Activated T-cell treated with anti-CD3 and anti-CD28 coated beads, Interleukin-2, amount 50 U/mL, for 72 hours (primary cell): ENCODE data around the gene ARL4C. TPM values are rescaled to one million over a fixed set of nuclear protein-coding genes. Genes with fewer than 3 reads are reported as not detected.

Experiments
- ATAC-seq, 2 donors: fragments of 150-1000 bp; cut with Tn5 transposase; replicated peaks in 1 of 2; 2 replicates each; pipeline ENCODE4 v1.10.0; 2021; ENCODE audit warnings: moderate library complexity in 2 of 2, mild to moderate bottlenecking in 1 of 2
- DNase-seq, 2 donors: peaks; one replicate each; pipeline ENCODE4 v3.0.0; 2021 to 2022; ENCODE audit warnings: mixed read lengths in 1 of 2
- H3K27ac Mint-ChIP-seq: one replicate; pipeline ENCODE4 v1.8.0; 2022; ENCODE audit warnings: mild to moderate bottlenecking, moderate library complexity, mixed read lengths
- H3K27me3 Mint-ChIP-seq: one replicate; pipeline ENCODE4 v1.8.0; 2022; ENCODE audit warnings: low read depth, mixed read lengths
- H3K36me3 Mint-ChIP-seq, 2 donors: one replicate each; pipeline ENCODE4 v1.8.0; 2022; ENCODE audit warnings: mixed read lengths in 2 of 2, mild to moderate bottlenecking in 1 of 2; ENCODE audit not compliant: insufficient read depth in 2 of 2
- H3K4me1 Mint-ChIP-seq: one replicate; pipeline ENCODE4 v1.8.0; 2022; ENCODE audit warnings: low read depth, mixed read lengths
- H3K4me3 Mint-ChIP-seq, 2 donors: one replicate each; pipeline ENCODE4 v1.8.0; 2022; ENCODE audit warnings: mild to moderate bottlenecking in 2 of 2, mixed read lengths in 2 of 2, moderate library complexity in 2 of 2
- H3K9me3 Mint-ChIP-seq, 2 donors: one replicate each; pipeline ENCODE4 v1.8.0; 2022; ENCODE audit warnings: mixed read lengths in 2 of 2
- total RNA-seq, 2 donors: library from RNA; stranded (reverse); gene quantifications; one replicate each; pipeline ENCODE4 v1.2.3, GENCODE V29; 2022

The ARL4C gene
- total RNA-seq, 2 donors from 2014 or later, result 52.9 to 53.7 TPM

- peaks cover 92% of the 10 kb centered on the region for H3K4me1 Mint-ChIP-seq
Observed at GRCh38 chr2:234479465-234479864, 17.4 kb downstream of the ARL4C start.

GRCh38 chr2:234478121-234478858 is 18.6 kb downstream of the ARL4C start:
- Mint-ChIP-seq H3K4me3 (peak overlapping the region; percentile 30 to 47), H3K27ac (peak overlapping the region; percentile 43), H3K36me3 (peaks cover 0 to 2% of the 10 kb centered on the region in 2 donors), H3K9me3 (no peaks in the 10 kb centered on the region), H3K4me1 (peaks cover 87% of the 10 kb centered on the region), H3K27me3 (no peaks in the 10 kb centered on the region)
- ATAC-seq (peak; percentile 67 to 69), DNase-seq (peak; percentile 55 to 58)

More at GRCh38 chr2:234479465-234479864, 17.4 kb downstream of the ARL4C start:
- DNase-seq (no peak), ATAC-seq (no peak)
- Mint-ChIP-seq H3K36me3 (no peaks in the 10 kb centered on the region), H3K27me3 (no peaks in the 10 kb centered on the region), H3K9me3 (no peaks in the 10 kb centered on the region), H3K27ac (peak overlapping the region; percentile 22), H3K4me3 (peak overlapping the region in 1 of 2 donors; percentile 21)

GRCh38 chr2:234476766-234477165 is 20.1 kb downstream of the ARL4C start:
- DNase-seq (no peak), ATAC-seq (no peak)
- peaks cover 72% of the 10 kb centered on the region for H3K4me1 Mint-ChIP-seq
- H3K27ac Mint-ChIP-seq, result no peak overlapping the region
- no peak overlapping the region for H3K4me3 Mint-ChIP-seq
- H3K36me3 Mint-ChIP-seq, result peaks cover 1 to 2% of the 10 kb centered on the region in 2 donors
- H3K9me3 Mint-ChIP-seq, result no peaks in the 10 kb centered on the region
- H3K27me3 Mint-ChIP-seq, result no peaks in the 10 kb centered on the region

GRCh38 chr2:234474654-234475053 is 22.2 kb downstream of the ARL4C start:
- peaks cover 1 to 2% of the 10 kb centered on the region in 2 donors for H3K36me3 Mint-ChIP-seq
- no peaks in the 10 kb centered on the region for H3K9me3 Mint-ChIP-seq
- no peaks in the 10 kb centered on the region for H3K27me3 Mint-ChIP-seq
- no peak for DNase-seq
- H3K4me1 Mint-ChIP-seq, result peaks cover 64% of the 10 kb centered on the region
- peak overlapping the region; percentile 47 for H3K27ac Mint-ChIP-seq
- H3K4me3 Mint-ChIP-seq, result peak overlapping the region; percentile 46 to 60
- ATAC-seq, result peak; percentile 1 to 4

GRCh38 chr2:234472155-234472554 is 24.7 kb downstream of the ARL4C start:
- ATAC-seq (no peak), DNase-seq (no peak)
- no peaks in the 10 kb centered on the region for H3K27me3 Mint-ChIP-seq
- H3K9me3 Mint-ChIP-seq, result peaks cover 0 to 3% of the 10 kb centered on the region in 2 donors
- no peak overlapping the region for H3K4me3 Mint-ChIP-seq
- H3K36me3 Mint-ChIP-seq, result peaks cover 1 to 2% of the 10 kb centered on the region in 2 donors
- H3K4me1 Mint-ChIP-seq, result peaks cover 60% of the 10 kb centered on the region
- no peak overlapping the region for H3K27ac Mint-ChIP-seq

GRCh38 chr2:234469972-234470371 is 26.9 kb downstream of the ARL4C start:
- Mint-ChIP-seq H3K27ac (peak overlapping the region; percentile 22), H3K4me1 (peaks cover 56% of the 10 kb centered on the region), H3K36me3 (peaks cover 1 to 2% of the 10 kb centered on the region in 2 donors), H3K27me3 (no peaks in the 10 kb centered on the region), H3K9me3 (peaks cover 3% of the 10 kb centered on the region in 2 donors), H3K4me3 (peak overlapping the region in 1 of 2 donors; percentile 65)
- DNase-seq, result no peak
- no peak for ATAC-seq

- DNase-seq, result no peak
- Mint-ChIP-seq H3K27me3 (no peaks in the 10 kb centered on the region), H3K27ac (peak overlapping the region; percentile 22), H3K4me3 (peak overlapping the region in 1 of 2 donors; percentile 65), H3K4me1 (peaks cover 56% of the 10 kb centered on the region), H3K36me3 (peaks cover 1 to 2% of the 10 kb centered on the region in 2 donors), H3K9me3 (peaks cover 3% of the 10 kb centered on the region in 2 donors)
- ATAC-seq, result peak; percentile 92
Observed at GRCh38 chr2:234469251-234469845, 27.5 kb downstream of the ARL4C start.

GRCh38 chr2:234468503-234468902 is 28.4 kb downstream of the ARL4C start:
- ATAC-seq, result no peak
- Mint-ChIP-seq H3K4me1 (peaks cover 58% of the 10 kb centered on the region), H3K36me3 (peaks cover under 1 to 1% of the 10 kb centered on the region in 2 donors), H3K27me3 (no peaks in the 10 kb centered on the region), H3K27ac (no peak overlapping the region), H3K9me3 (peaks cover 3% of the 10 kb centered on the region in 2 donors), H3K4me3 (no peak overlapping the region)
- DNase-seq, result no peak

GRCh38 chr2:234467289-234467688 is 29.6 kb downstream of the ARL4C start:
- DNase-seq (no peak), ATAC-seq (no peak)
- Mint-ChIP-seq H3K27me3 (no peaks in the 10 kb centered on the region), H3K9me3 (peaks cover 3% of the 10 kb centered on the region in 2 donors), H3K4me3 (no peak overlapping the region), H3K36me3 (peaks cover 0 to 1% of the 10 kb centered on the region in 2 donors), H3K4me1 (peaks cover 70% of the 10 kb centered on the region), H3K27ac (no peak overlapping the region)

- H3K4me3 Mint-ChIP-seq, result peak overlapping the region; percentile 82 to 83
- no peaks in the 10 kb centered on the region for H3K27me3 Mint-ChIP-seq
- peaks cover 3% of the 10 kb centered on the region in 2 donors for H3K9me3 Mint-ChIP-seq
- peaks cover 81% of the 10 kb centered on the region for H3K4me1 Mint-ChIP-seq
- no peaks in the 10 kb centered on the region for H3K36me3 Mint-ChIP-seq
- ATAC-seq, result peak; percentile 67 to 77
- H3K27ac Mint-ChIP-seq, result peak overlapping the region; percentile 53
- no peak for DNase-seq
Observed at GRCh38 chr2:234464291-234464645, 32.6 kb downstream of the ARL4C start.

- H3K36me3 Mint-ChIP-seq, result peaks cover 0 to under 1% of the 10 kb centered on the region in 2 donors
- DNase-seq, result peak; percentile 67 to 76
- peak overlapping the region; percentile 82 to 83 for H3K4me3 Mint-ChIP-seq
- peak overlapping the region; percentile 53 for H3K27ac Mint-ChIP-seq
- peaks cover 3% of the 10 kb centered on the region in 2 donors for H3K9me3 Mint-ChIP-seq
- peak; percentile 79 to 87 for ATAC-seq
- peaks cover 81% of the 10 kb centered on the region for H3K4me1 Mint-ChIP-seq
- H3K27me3 Mint-ChIP-seq, result no peaks in the 10 kb centered on the region
Observed at GRCh38 chr2:234463626-234464290, 33.1 kb downstream of the ARL4C start.

- DNase-seq (peak; percentile 39 to 49), ATAC-seq (peak; percentile 37 to 61)
- peak overlapping the region; percentile 27 to 48 for H3K4me3 Mint-ChIP-seq
- H3K36me3 Mint-ChIP-seq, result peaks cover 9 to 10% of the 10 kb centered on the region in 2 donors
- H3K9me3 Mint-ChIP-seq, result peaks cover 3 to 5% of the 10 kb centered on the region in 2 donors
- no peaks in the 10 kb centered on the region for H3K27me3 Mint-ChIP-seq
- H3K4me1 Mint-ChIP-seq, result peaks cover 86% of the 10 kb centered on the region
- H3K27ac Mint-ChIP-seq, result peak overlapping the region; percentile 25
Observed at GRCh38 chr2:234462218-234462992, 34.5 kb downstream of the ARL4C start.
